SIG-M5 treated with dmso at 0.1 percent for 504 hours (cell line): ENCODE data around the gene ARHGEF3.

Experiments used
- DNase-seq: peaks from one replicate; lab custom pipeline; 2025; ENCODE audit not compliant: unreplicated experiment; lab: John Stamatoyannopoulos, UW

The ARHGEF3 gene

DNA sequence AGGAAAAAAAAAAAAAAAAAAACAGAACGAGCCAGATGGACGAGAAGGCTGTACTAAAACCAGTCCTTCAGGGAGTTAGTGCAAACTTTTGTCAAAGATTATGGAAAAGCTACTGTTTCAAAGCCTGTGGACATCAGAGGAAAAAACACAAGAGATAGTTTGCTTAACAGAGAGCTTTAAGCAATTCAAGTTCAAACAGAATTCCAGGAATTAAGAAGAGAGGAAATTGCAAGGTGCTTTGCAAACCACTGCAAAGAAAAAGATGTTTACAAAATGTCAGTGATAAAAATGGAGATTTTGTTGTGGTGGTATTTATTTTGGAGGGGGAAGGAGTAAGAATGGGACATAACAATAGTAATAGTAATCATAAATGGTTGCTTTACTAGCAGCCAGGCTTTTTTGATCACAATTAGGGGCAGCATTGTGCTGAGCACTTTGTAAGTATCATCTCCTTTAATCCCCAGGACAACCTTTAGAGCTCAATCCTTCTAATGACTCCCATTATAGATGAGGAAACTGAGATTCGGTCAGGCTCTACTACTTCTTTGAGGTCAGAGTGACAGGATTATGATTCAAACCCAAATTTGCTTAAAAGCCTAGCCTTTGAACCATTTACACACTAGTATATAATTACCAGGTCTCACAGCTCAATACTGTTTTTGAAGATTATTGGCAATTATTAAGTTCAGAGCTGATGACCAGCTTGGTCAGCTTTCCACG lies 22.4 kb upstream of the ARHGEF3 start:
- no peak for DNase-seq

DNA sequence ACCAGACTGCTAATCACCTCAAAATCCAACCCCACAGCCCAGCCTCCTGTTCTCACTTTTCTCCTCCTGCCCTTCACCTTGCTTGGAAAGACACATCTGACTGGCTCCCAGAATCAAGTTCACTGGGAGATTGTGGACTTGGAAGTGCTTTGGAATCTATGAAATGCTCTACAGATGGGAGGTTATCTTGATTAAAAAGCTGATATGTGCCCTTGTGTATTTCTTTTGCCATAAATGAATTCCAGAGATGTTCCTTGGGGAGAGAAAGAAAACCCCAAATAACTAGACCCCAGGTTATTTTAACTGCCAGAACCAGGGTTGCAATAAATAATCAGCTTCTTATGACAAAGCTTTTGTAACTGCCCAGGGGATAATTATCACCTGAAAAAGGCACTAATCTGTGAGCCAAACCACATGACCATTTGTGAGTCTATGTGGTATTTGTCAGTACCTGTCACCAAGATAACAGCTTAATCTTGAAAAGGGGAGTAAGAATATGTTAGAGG lies 21.7 kb upstream of the ARHGEF3 start:
- DNase-seq = no peak

DNA sequence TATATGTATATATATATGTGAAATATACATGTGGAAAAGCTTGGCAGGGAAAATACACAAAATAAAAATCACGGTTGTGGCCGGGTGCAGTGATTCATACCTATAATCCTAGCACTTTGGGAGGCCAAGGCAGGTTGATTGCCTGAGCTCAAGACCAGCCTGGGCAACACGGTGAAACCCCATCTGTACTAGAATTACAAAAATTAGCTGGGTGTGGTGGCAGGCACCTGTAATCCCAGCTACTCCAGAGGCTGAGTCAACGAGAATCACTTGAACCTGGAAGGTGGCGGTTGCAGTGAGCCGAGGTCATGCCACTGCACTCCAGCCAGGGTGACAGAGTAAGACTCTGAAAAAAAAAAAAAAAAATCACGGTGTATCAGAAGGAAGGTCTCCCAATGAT lies 20.8 kb upstream of the ARHGEF3 start:
- DNase-seq = no peak

DNA sequence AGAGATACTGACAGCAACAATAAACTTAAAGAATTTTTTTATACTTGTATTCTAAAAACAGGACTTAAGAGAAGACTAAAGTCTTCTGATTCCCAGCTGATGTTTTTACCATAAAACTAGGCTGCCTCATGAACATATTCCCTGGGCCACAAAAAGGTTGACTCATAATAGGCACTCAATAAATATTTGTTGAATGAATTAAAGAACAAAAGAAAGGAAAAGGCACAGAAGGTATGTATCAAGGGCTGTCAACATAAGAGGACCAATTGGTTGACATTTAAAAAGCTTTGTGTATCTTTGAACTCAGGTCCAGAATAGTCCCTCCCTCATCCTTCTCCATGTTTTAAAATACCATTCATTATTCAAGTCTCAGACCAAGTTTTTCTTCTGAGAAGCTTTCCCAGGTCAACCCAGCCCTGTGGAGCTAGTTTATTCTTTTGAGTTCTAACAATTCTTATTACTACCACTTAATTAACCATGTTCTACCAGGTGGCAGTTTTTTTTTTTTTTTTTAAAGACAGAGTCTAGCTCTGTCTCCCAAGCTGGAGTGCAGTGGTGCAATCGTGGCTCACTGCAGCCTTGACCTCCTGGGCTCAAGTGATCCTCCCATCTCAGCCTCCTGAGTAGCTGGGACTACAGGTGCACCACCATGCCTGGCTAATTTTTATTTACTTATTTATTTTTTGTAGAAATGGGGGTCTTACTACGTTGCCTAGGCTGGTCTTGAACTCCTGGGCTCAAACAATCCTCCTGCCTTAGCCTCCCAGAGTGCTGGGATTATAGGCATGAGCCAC lies 17.5 kb upstream of the ARHGEF3 start:
- no peak for DNase-seq

DNA sequence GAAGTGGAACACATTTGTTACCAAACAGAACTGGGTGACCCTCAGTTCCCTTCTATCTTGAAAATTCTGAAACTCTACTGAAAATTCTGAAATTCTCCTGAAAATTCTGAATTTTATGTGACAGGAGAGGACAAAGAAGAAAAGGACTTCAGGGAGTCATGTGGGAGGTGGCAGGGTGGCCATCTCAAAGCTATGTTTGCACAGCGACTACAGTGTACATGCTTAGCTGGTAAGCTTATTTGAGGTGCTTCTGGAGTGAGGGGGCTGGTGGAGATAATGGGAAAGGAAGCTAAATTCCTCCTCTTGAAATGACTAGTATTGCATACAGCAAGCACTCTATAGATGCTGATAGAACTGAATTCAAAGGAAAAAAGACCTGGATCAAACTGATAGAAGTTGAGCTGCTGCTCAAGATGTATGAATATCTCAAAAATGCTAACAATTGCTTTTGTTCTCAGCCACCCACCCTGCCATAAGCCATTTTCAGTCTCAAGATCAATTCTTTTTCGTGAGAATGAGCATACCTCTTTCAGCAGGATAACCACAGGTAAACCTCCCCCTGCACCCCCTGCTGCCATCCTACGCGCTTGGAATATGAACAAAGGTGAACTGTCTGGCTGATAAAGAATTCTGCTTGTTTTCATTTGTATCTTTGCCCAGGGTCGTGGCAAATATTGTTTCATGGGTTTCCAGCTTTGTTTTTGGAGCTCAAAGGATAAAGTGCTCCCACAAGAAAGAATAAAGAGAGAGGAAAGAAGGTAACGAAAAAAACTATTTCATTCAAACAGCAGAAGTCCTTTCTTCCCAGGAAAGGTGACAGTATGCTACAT lies 16.6 kb upstream of the ARHGEF3 start:
- no peak for DNase-seq

DNA sequence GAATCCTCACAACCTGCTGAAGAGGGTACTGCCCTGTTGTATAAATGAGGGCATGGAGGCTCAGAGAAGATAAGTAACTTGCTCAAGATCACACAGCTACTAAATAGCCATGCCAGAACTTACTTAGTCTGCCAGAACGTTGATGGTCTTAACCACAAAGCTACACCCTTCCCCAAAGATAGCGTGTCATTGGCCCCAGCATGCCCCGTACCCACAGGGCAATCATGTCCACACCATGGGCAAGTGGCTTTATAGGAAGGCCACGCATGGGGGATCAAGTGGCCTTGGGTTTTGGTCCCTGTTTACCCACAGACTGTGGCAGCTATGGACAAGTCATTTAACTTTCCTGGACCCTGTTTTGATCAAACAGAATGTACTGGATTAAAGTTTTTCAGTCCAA lies 15.9 kb upstream of the ARHGEF3 start:
- no peak for DNase-seq

DNA sequence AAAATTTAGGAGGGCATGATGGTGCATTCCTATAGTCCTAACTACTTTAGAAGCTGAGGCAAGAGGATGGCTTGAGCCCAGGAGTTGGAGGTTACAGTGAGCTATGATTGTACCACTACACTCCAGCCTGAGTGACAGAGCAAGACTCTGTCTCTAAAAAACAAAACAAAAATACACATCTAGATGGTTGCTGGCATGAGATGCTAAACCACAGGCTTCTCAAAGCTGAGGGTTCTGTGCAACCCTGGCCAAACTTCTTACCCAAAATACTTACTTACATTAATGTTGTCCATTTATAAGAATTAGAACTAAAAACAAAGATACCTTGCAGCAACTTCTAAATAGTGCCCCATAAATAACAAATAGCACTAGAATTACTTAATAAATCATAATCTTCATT lies 14.3 kb upstream of the ARHGEF3 start:
- no peak for DNase-seq

DNA sequence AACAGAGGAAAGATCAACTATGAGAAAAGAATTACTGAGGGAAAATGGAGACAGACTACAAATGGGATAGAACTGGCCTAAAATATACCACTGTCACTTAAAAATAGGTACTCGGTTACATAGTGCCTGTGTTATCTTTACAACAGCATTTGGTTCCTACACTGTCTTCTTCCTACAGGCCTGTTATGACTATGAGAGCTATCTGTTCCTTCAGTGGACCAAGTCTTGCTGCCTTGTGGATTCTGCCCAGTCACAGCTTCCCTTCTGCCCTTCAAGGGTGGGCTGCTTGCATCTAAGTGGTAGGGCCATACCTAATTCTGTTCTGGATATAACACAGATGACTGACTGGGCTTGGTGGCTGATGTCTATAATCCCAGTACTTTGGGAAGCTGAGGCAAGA lies 13.8 kb upstream of the ARHGEF3 start:
- DNase-seq = no peak

DNA sequence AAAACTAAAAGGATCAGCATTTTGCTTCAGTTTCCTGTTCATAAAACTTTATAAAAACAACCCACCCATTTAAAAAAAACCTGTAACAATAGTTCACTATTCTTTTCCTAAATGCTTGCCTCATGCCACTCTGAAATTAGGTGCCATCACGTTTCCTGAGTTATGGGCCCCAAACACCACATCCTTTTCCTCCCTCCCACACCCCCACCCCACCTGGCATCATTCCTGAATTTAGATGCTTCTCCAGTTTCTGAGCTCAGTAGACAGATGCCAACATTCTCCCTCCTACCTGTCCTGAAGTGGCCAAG lies 11.9 kb upstream of the ARHGEF3 start:
- no peak for DNase-seq

DNA sequence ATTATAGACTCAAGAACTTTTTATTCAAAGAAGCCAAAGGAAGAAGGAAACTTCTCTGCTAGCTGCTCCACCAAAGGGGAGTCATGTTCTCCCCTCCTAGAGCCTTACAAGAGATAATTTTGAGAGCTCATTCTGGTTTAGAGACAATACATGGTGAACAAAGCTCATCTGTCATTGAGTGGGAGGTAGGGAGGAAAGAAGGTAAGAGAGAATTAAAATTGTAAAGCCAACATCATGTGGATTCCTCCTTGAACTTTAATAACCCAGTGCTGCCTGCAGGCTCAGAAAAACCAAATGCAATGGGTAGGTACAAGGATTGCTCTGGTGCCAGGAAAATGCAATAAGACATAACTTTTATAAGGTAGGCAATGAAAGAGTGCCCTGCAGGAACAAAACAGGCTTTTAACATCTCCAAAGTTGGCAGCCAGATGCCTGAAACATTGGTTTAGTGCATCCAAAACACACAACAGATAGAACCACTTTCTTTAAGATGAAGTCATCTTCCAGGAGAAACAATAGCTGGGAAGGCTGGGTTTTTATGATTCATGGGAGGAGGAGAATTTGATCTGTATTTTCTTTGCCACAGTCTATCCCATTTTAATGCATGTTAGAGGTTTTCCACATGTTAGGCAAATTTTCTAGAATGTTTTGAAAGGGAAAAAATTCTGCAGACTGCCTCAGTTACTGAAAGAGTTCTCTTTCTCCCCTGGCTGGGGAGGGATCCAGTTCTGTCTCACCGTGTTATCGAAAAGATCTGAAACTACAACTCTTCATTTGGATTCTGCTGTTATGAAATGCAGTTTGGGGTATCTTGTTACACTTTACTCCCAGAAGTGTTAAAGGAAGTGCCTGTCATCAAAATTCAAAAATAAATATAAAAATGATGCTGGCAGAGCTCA lies 11.3 kb upstream of the ARHGEF3 start:
- DNase-seq = no peak

DNA sequence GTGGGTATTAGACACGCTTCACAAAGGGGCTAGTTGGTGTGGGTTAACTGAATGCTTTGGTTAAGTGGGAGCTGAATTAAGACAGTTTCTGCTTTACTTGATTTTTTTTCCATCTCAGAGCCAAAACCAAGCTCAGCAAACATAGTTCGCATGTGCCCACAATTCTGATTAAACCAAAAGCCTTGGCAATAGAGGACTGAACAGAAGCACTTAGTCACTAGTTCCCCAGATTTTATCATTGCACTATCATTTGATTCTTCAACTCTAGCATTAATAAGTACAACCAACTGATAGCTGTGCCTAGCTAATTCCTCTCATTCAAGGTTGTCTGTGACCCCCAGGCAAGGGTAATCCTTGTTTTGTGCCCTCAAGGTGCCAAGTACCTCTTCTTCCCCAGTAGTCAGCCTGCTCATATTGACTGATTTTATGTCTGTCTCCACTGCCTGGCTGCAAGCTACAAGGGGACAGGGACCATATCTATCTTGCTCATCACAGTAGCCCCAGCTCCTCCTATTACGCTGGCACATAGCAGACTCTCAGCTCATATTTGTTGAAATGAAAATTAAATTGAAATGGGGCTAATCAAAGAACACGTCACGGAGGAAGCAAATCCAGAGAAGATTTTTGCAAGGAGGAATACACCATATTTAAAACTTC lies 9.9 kb upstream of the ARHGEF3 start:
- DNase-seq = no peak

DNA sequence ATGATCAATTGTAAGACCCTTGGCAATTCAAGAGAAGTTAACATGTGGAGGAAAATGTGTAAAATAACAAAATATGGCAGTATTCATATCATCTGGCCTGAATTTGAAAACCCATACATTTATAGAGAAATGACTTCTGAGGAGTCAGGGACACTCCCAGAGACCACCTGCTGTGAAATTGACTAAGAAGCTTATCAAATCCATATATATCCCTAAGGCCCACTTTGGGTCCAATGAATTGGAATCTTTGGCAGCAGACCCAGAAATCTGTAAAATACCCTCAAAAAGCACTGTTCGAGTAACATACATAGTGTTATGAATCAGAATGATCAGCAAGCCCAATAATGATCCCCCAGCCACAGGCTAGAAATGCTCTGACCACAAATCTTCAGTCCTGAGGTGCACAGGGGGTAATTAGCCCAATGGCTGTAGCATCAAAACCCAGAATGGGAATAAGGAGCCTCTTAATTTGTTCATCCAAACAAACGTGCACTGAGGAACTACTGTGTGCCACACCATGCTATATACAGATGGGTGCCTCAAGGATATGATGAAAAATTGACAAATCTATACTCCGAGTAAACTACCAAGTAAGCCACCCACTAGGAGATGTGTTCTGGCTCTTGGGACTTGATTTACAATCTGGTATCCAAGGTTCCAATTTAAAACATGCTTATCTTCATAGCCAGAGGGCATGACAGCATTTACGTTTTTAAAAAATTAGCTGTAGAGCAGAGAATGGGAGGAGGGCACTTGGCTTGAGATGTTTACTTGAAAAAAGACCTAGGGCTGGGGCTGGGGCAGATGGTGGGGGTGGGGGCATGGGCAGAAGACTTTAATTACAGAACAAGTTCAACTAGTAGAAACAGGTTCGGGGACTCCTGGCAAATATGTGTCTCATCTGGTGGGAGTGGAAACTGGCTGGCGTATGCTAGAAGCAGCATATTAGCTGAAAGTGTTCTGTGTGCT lies 9.1 kb upstream of the ARHGEF3 start:
- no peak for DNase-seq

DNA sequence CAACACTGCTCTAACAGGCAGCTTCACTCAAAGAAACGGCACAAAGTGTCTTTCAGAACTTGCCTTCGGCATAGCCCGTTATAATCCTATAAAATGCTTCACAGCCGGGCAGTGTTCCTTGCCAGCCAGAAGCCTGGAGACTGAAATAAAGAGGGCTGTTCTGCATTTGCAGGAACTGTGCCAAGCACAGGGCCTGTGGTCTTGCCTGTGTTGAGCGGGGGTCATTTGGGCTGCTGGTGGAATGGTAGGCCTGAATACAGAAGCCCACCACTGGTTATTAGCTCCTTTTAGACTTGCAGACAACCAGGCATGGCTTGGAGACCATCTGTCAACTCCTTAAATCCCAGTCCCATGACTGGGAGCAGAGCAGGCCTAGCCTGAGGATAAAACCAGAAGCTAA lies 4.7 kb upstream of the ARHGEF3 start:
- no peak for DNase-seq

DNA sequence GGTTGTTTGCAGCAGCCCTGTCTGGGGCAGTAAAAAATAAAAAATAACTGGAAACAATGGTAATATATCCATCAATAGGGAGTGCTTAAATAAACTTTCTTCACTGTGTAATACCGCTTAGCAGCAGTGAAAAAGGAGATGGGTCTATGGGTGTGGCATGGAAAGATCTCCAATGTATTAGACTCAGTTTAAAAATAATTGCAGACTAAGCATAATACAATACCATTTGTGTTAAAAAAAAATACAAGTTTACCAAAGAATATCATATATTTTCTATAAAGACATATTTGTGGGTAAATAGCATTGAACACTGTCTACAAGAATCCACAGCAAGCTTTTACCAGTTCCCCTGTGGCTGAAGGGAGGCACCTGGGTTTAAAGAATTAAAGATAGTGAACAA lies 1.0 kb upstream of the ARHGEF3 start:
- no peak for DNase-seq

DNA sequence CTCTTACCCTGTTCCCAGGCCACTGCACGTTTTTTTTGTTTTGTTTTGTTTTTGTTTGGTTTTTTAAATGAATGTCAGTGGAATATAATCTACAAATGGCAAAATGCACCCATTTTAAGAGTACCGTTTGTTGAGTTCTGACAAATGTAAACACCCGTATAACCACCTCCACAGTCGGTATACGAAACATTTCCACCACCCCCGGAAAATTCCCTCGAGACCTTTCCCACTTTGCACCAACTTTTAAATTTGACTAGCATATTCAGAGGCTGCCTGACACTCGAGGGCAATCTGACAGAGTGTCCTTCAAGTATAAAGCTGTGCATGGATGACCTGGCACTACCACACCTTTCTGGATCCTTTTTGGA lies 613 bp upstream of the ARHGEF3 start:
- DNase-seq = no peak

DNA sequence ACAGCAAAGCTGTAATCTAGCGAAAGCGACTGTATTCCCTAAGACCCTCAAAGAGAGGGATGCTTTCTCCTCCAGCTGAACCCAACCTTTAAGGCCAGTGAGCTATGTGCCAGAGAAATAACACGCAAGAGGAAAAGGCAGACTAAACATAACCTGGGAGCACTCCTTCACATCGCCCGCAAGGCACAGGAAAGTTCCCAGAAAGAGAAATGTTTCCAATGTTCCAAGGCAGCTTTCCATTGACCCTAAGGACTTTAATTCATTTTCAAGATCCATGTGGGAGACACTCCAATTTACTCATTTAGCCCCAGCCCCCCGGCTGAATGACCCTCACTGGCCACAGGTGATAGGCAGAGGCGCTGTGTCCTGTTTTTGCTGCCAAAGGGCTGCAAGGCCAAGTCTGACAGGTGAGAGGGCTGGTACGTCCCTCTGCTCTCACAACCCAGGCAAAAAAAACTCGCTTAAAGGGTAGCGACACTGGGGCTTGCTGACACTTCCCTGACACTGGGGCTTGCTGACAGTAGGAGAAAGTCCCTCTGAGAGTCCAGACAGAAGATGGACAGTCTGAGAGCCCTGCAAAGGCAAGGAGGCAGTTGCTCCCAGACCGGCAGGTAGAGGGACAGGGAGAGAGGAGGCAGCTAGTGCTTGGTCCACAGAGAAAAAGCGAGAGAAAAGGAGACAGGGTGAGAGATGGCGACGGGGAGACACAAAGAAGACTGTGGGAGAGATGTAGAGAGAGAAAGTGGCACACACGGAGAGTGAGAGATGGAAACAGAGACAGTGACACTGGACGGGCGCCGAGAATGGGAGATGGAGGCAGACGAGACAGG lies 702 bp downstream of the ARHGEF3 start:
- peak; percentile 47 for DNase-seq

DNA sequence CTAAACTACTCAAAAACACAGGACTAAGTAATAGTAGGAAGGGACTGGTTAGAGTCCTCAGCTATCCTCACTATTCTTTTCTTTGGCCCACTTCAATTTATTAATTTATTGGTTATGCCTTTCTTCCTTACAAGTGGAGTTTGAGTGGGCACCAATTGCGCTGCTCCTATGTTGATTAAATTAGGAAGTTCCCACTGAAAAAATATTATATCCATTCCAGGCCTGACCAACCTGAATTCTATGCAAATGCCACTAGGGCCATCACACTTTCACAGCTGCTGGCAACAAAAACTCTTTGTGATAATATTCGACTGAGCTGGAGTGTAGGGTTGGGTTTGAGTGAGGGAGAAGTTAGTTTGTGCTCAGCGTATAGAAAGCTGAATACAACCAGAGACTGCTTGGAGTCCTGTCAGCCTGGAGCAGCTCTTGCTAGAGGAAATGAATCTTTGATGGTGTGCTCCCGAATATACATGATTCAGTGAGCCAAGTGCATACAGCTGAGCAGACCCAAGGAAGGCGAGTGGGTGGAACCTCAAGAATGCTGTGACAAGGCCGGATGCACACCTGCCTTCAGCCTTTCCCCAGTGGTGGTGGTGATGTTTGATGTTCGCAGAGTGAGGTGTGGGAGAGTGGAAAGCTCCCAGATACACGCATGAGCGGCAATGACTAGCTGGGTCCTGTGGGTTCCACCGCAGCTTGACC lies 1.5 kb downstream of the ARHGEF3 start:
- DNase-seq = peak; percentile 72
